GM12878 (cell line): ENCODE results near the gene FXYD1. TPM values are rescaled to one million over a fixed set of nuclear protein-coding genes. Genes with fewer than 3 reads are reported as not detected.

ENCODE experiments used
- ATAC-seq: fragments of 200-7000 bp; cut with Tn5 transposase; 3 replicates; pipeline ENCODE4 v1.9.1; 2020; ENCODE audit warnings: mild to moderate bottlenecking, moderate library complexity
- BruUV-seq: library from RNA; stranded (reverse); fragments of 400-500 nt; replicated peaks from 2 replicates; lab custom pipeline; 2021; lab: Mats Ljungman, UMichigan
- CTCF ChIA-PET: fragments of 300-600 bp; sonication (Branson Sonifier 250); formaldehyde crosslinking; extraction: SDS; loops from one replicate; lab custom pipeline; 2021; ENCODE audit warnings: inconsistent platforms; lab: Yijun Ruan, JAX
- POLR2A ChIA-PET: fragments of 350-600 bp; formaldehyde crosslinking; extraction: SDS; loops from one replicate; lab custom pipeline; 2021; ENCODE audit warnings: inconsistent platforms; lab: Charles Lee
- RAD21 ChIA-PET: fragments of 300-600 bp; sonication (Branson Sonifier 250); formaldehyde crosslinking; loops from one replicate; lab custom pipeline; 2023; ENCODE audit warnings: antibody characterized with exemption; ENCODE audit not compliant: unreplicated experiment; lab: Charles Lee
- SMC1A ChIA-PET: fragments of 300-600 bp; sonication (Branson Sonifier 250); formaldehyde crosslinking; loops from one replicate; lab custom pipeline; 2023; ENCODE audit not compliant: unreplicated experiment, uncharacterized antibody; lab: Charles Lee
- DNase-seq: peaks from one replicate; pipeline ENCODE4 v3.0.0-alpha.2; 2011; ENCODE audit warnings: low read depth, low spot score
- FAIRE-seq: peaks from 3 replicates; lab custom pipeline; 2011; peaks lifted over from hg19 to GRCh38; lab: Jason Lieb, UNC
- H2AFZ ChIP-seq: 2 replicates; pipeline ENCODE4 v1.6.0; 2011; ENCODE audit warnings: low read depth, low read length, control low read depth; ENCODE audit not compliant: control insufficient read depth
- H3K27ac ChIP-seq: 2 replicates; pipeline ENCODE4 v1.5.1; 2011; ENCODE audit warnings: control low read depth; ENCODE audit not compliant: control insufficient read depth, insufficient read depth
- H3K27me3 ChIP-seq, 2 experiments: replicated peaks in 1 of 2; 2 replicates each; pipeline versions ENCODE4 v1.6.0 to v1.6.1; 2011; ENCODE audit warnings: low read length in 1 of 2; ENCODE audit not compliant: control insufficient read depth in 2 of 2, insufficient read depth in 2 of 2
- H3K36me3 ChIP-seq, 2 experiments: 2 replicates each; pipeline ENCODE4 v1.5.1; 2011; ENCODE audit warnings: low read length in 1 of 2; ENCODE audit not compliant: control insufficient read depth in 2 of 2, insufficient read depth in 2 of 2
- H3K4me1 ChIP-seq: 2 replicates; pipeline ENCODE4 v1.6.1; 2011; ENCODE audit warnings: mild to moderate bottlenecking, low read length, moderate library complexity, mixed read lengths; ENCODE audit not compliant: control insufficient read depth, insufficient read depth
- H3K4me2 ChIP-seq: 2 replicates; pipeline ENCODE4 v1.6.0; 2011; ENCODE audit warnings: control low read depth; ENCODE audit not compliant: control insufficient read depth, insufficient read depth
- H3K4me3 ChIP-seq: fragments of 200-600 bp; sonication (generic); 2 replicates; pipeline ENCODE4 v1.5.1; 2016
- H3K79me2 ChIP-seq: 2 replicates; pipeline ENCODE4 v1.6.0; 2011; ENCODE audit warnings: low read length; ENCODE audit not compliant: control insufficient read depth, insufficient read depth
- H3K9ac ChIP-seq: 2 replicates; pipeline ENCODE4 v1.8.0; 2011; ENCODE audit warnings: low read length, control low read depth, mixed read lengths; ENCODE audit not compliant: control insufficient read depth, insufficient read depth
- H3K9me3 ChIP-seq: replicated peaks from 3 replicates; pipeline ENCODE4 v1.5.1; 2011; ENCODE audit warnings: mild to moderate bottlenecking, low read length; ENCODE audit not compliant: control insufficient read depth, insufficient read depth
- H4K20me1 ChIP-seq: 2 replicates; pipeline ENCODE4 v1.6.0; 2011; ENCODE audit not compliant: control insufficient read depth, insufficient read depth
- CUX1 ChIP-seq: IDR thresholded peaks from 2 replicates; pipeline ENCODE4 v1.6.1; 2012; ENCODE audit warnings: improper control_type of control experiment, low read depth, low read length; ENCODE audit not compliant: insufficient replicate concordance
- NFYA ChIP-seq: IDR thresholded peaks from 2 replicates; pipeline ENCODE4 v1.6.1; 2011; ENCODE audit warnings: low read depth, mild to moderate bottlenecking, low read length, improper control_type of control experiment, borderline replicate concordance
- SIN3A ChIP-seq: IDR thresholded peaks from 2 replicates; pipeline ENCODE4 v1.6.1; 2012; ENCODE audit warnings: low read depth, low read length, improper control_type of control experiment
- SMC3 ChIP-seq: IDR thresholded peaks from 2 replicates; pipeline ENCODE4 v1.6.1; 2011; ENCODE audit warnings: low read length, improper control_type of control experiment, borderline replicate concordance
- WGBS: methylation state at CpG from one replicate; pipeline ENCODE4 v1.1.6; 2016; ENCODE audit warnings: low lambda C conversion rate; ENCODE audit not compliant: insufficient replicate concordance, insufficient coverage; ENCODE audit errors: missing lambda C conversion rate; 5-methylcytosine and 5-hydroxymethylcytosine counted together
- in situ Hi-C: fragments of 300-500 bp; cut with MboI; formaldehyde crosslinking; loops from 9 replicates; pipeline ENCODE4 v1.14.3; 2018; ENCODE audit warnings: mixed read lengths
- intact Hi-C: fragments of 100-400 bp; cut with micrococcal nuclease; formaldehyde crosslinking; loops from one replicate; pipeline ENCODE4 v1.14.2; 2022; ENCODE audit not compliant: unreplicated experiment
- polyA plus RNA-seq, 11 experiments: library from polyadenylated mRNA; depleted of rRNA in 4 of 11; unstranded in 6 of 11; stranded (reverse) in 5 of 11; fragments of >200 nt; fragmentation: Nextera tagmentation in 4 of 11; fragmentation: Illumina TruSeq in 1 of 11; extraction: Ambion mirVana in 4 of 11; extraction: Trizol in 1 of 11; gene quantifications; 1 replicate in 1 of 11; 2 replicates in 10 of 11; pipeline versions ENCODE4 v1.2.1 to v1.2.3, GENCODE V29; 2011 to 2016; ENCODE audit warnings: inconsistent platforms in 2 of 11, missing spikeins in 2 of 11, low read depth in 1 of 11
- total RNA-seq, 4 experiments: library from RNA; depleted of rRNA in 3 of 4; stranded (reverse); fragments of >200 nt in 3 of 4; fragmentation: Illumina TruSeq in 1 of 4; extraction: Trizol in 1 of 4; gene quantifications; 2 replicates each; pipeline versions ENCODE4 v1.2.1 to v1.2.3, GENCODE V29; 2013 to 2021

Gene FXYD1
- total and polyA plus RNA-seq, 10 of the 15 experiments (the other 5 are each of a cell fraction or from before 2014, with no cell fraction given), result 0.34 to 1.2 (median 0.49) TPM; not detected in 4

- ATAC-seq, result no peak
- intact Hi-C loops (no loop called here), in situ Hi-C loops (no loop called here)
- WGBS, result 61% methylated on average over 5 of the region's 5 CpGs
- no peak overlapping the region for H3K9ac ChIP-seq
- peaks cover 11% of the 10 kb centered on the region; the same call in 1 of the 2 replicates for H3K4me1 ChIP-seq
- no TSS peak for BruUV-seq
- H3K79me2 ChIP-seq, result no peaks in the 10 kb centered on the region
- H3K4me2 ChIP-seq, result no peak overlapping the region
- ChIA-PET CTCF (no interaction called here), RAD21 (no interaction called here), POLR2A (interaction anchor here (1.2 kb wide), 1 partner anchor 93 kb away, joined by 3 read pairs; no protein-coding TSS in a partner anchor), SMC1A (no interaction called here)
- H2AFZ ChIP-seq, result no peak overlapping the region
- H3K4me3 ChIP-seq, result no peak overlapping the region
- H3K27ac ChIP-seq, result no peak overlapping the region
- H3K36me3 ChIP-seq, result peaks cover 31 to 50% of the 10 kb centered on the region in 2 experiments
- H3K27me3 ChIP-seq, result no peaks in the 10 kb centered on the region
- no peak for DNase-seq
- H4K20me1 ChIP-seq, result no peaks in the 10 kb centered on the region
- no peak for FAIRE-seq
- TF ChIP-seq CUX1 (no peak), SIN3A (no peak), SMC3 (no peak), NFYA (no peak)
- H3K9me3 ChIP-seq, result peaks cover 40% of the 10 kb centered on the region
These were observed 26.8 kb downstream of the FXYD1 start for GRCh38 chr19:35165200-35166058.
